ENCODE data around the gene KCNE4. TPM values are rescaled to one million over a fixed set of nuclear protein-coding genes. Genes with fewer than 3 reads are reported as not detected.

The KCNE4 gene
- total RNA-seq, 1 experiment from 2014 or later = not detected

DNA sequence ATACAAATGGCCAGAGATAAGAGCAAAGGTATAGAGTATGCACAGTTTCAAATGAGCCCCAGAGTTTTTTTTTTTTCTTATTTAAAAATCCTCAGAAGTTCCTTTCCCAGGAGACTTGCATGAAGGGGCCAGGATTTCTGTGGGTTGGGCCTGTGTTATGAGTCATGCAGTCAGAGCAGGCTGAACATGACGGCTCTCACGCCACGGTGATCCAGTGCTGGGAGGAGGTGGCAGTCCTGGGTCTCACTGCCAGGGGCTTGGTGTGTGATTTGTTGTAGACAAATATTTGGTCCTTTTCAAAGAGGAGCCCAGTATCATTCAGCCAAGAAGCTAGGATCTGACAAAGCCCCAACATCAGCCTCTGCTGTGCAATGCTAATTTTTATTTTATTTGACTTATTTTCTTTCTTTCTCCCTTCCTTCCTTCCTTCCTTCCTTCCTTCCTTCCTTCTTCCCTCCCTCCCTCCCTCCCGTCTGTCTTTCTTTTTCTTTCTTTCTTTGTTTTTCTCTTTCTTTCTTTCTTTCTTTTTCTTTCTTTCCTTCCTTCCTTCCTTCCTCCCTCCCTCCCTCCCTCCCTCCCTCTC lies 10.4 kb upstream of the KCNE4 start:
- H3K4me1 Mint-ChIP-seq (ENCODE audit: low read depth, unreplicated experiment) = peaks cover 44% of the 10 kb centered on the region
- no peaks in the 10 kb centered on the region for H3K27me3 Mint-ChIP-seq (ENCODE audit: unreplicated experiment)
- H3K36me3 Mint-ChIP-seq (ENCODE audit: insufficient read depth, unreplicated experiment) = peaks cover 6% of the 10 kb centered on the region
- peaks cover 2% of the 10 kb centered on the region for H3K9me3 Mint-ChIP-seq (ENCODE audit: low read depth, unreplicated experiment)
- TF ChIP-seq, protein P1, sequence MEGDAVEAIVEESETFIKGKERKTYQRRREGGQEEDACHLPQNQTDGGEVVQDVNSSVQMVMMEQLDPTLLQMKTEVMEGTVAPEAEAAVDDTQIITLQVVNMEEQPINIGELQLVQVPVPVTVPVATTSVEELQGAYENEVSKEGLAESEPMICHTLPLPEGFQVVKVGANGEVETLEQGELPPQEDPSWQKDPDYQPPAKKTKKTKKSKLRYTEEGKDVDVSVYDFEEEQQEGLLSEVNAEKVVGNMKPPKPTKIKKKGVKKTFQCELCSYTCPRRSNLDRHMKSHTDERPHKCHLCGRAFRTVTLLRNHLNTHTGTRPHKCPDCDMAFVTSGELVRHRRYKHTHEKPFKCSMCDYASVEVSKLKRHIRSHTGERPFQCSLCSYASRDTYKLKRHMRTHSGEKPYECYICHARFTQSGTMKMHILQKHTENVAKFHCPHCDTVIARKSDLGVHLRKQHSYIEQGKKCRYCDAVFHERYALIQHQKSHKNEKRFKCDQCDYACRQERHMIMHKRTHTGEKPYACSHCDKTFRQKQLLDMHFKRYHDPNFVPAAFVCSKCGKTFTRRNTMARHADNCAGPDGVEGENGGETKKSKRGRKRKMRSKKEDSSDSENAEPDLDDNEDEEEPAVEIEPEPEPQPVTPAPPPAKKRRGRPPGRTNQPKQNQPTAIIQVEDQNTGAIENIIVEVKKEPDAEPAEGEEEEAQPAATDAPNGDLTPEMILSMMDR (IDR thresholded peaks at IDR 0.05; ENCODE audit: unreplicated experiment) = no peak
- H3K27ac Mint-ChIP-seq (ENCODE audit: unreplicated experiment) = peak overlapping the region; percentile 91
- peak; percentile 82 for DNase-seq
- peak overlapping the region; percentile 0 for H3K4me3 Mint-ChIP-seq (ENCODE audit: low read depth, unreplicated experiment)
- BruUV-seq (replicated peaks) = no TSS peak
- CTCF ChIA-PET = no interaction called here
- intact Hi-C loops (cut with micrococcal nuclease; ENCODE audit: unreplicated experiment) = loop anchor here (5.0 kb wide), 1 partner anchor 64 kb away; no protein-coding TSS in a partner anchor

DNA sequence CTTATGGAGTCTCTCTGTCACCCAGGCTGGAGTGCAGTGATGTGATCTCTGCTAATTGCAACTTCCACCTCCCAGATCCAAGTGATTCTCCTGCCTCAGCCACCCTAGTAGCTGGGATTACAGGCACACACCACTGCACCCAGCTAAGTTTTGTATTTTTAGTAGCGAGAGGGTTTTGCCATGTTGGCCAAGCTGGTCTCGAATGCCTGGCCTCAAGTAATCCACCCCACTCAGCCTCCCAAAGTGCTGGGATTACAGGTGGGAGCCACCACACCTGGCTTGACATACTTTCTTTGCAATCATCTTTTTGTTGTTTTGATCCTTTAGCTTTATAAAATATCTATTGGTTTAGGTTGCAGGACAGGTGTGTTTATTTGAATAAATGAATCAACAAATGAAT lies 9.7 kb upstream of the KCNE4 start:
- Mint-ChIP-seq H3K4me1 (ENCODE audit: low read depth, unreplicated experiment) (peaks cover 40% of the 10 kb centered on the region), H3K4me3 (ENCODE audit: low read depth, unreplicated experiment) (peak overlapping the region; percentile 0), H3K27me3 (ENCODE audit: unreplicated experiment) (no peaks in the 10 kb centered on the region), H3K27ac (ENCODE audit: unreplicated experiment) (peak overlapping the region; percentile 91), H3K9me3 (ENCODE audit: low read depth, unreplicated experiment) (peaks cover 2% of the 10 kb centered on the region), H3K36me3 (ENCODE audit: insufficient read depth, unreplicated experiment) (no peaks in the 10 kb centered on the region)
- no peak for DNase-seq
- intact Hi-C loops (cut with micrococcal nuclease; ENCODE audit: unreplicated experiment) = loop anchor here (5.0 kb wide), 1 partner anchor 65 kb away; no protein-coding TSS in a partner anchor
- TF ChIP-seq, protein P1 (IDR thresholded peaks at IDR 0.05; ENCODE audit: unreplicated experiment) = no peak
- BruUV-seq (replicated peaks) = no TSS peak
- CTCF ChIA-PET = interaction anchor here (0.7 kb wide), 1 partner anchor 884 kb away, joined by 6 read pairs; no protein-coding TSS in a partner anchor

GRCh38 chr2:223042704-223043118 lies 9.3 kb upstream of the KCNE4 start:
- no peak for DNase-seq
- BruUV-seq (replicated peaks) = no TSS peak
- no peaks in the 10 kb centered on the region for H3K36me3 Mint-ChIP-seq (ENCODE audit: insufficient read depth, unreplicated experiment)

DNA sequence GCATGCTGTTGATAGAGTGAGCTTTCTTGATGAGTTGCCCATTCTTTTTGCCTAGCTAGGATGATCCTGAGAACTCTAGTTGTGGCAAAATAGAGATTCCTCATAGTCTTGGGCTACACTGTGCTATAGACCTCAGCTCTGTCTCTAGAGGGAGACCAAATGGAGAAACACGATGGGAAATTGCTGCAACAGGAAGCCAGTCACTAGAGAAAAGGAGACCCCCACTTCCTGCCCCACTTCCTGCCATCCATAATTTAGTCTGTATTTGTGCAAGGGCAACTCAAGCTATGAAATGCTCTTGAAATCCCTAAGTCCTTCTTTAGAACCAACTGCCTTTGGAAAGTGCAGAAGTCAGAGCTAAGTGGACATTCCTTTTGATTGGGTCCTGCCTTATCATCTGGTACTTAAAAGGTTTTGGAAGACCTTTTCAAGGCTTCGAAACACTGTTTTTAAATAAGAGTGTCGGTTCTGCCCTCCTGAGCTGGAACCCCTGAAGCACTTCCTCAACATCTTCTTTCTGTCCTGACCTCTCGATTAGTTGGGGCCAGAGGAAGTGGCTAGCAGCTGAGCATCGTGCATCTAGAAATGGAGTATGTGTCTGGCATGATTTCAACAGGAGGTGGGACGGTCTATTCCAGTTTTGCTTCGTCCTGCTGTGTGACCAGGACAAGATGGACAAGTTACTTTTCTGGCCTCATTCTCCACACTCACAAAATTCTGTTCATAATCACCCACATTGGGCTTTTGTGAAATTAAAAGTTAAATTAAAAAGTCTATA lies 8.6 kb upstream of the KCNE4 start:
- Mint-ChIP-seq H3K27ac (ENCODE audit: unreplicated experiment) (peak overlapping the region; percentile 91), H3K9me3 (ENCODE audit: low read depth, unreplicated experiment) (peaks cover 2% of the 10 kb centered on the region), H3K4me3 (ENCODE audit: low read depth, unreplicated experiment) (no peak overlapping the region), H3K36me3 (ENCODE audit: insufficient read depth, unreplicated experiment) (no peaks in the 10 kb centered on the region), H3K27me3 (ENCODE audit: unreplicated experiment) (no peaks in the 10 kb centered on the region), H3K4me1 (ENCODE audit: low read depth, unreplicated experiment) (peaks cover 39% of the 10 kb centered on the region)
- no TSS peak for BruUV-seq (replicated peaks)
- no peak for DNase-seq
- intact Hi-C loops (cut with micrococcal nuclease; ENCODE audit: unreplicated experiment) = loop anchor here (5.0 kb wide), 1 partner anchor 66 kb away; no protein-coding TSS in a partner anchor
- TF ChIP-seq, protein P1 (IDR thresholded peaks at IDR 0.05; ENCODE audit: unreplicated experiment) = no peak
- CTCF ChIA-PET = no interaction called here

More at GRCh38 chr2:223042704-223043118, 9.3 kb upstream of the KCNE4 start:
- TF ChIP-seq, protein P1 (IDR thresholded peaks at IDR 0.05; ENCODE audit: unreplicated experiment) = no peak
- no peak overlapping the region for H3K4me3 Mint-ChIP-seq (ENCODE audit: low read depth, unreplicated experiment)
- intact Hi-C loops (cut with micrococcal nuclease; ENCODE audit: unreplicated experiment) = loop anchor here (5.0 kb wide), 1 partner anchor 65 kb away; no protein-coding TSS in a partner anchor
- no peaks in the 10 kb centered on the region for H3K27me3 Mint-ChIP-seq (ENCODE audit: unreplicated experiment)
- H3K27ac Mint-ChIP-seq (ENCODE audit: unreplicated experiment) = peak overlapping the region; percentile 91
- CTCF ChIA-PET = interaction anchor here (0.7 kb wide), 1 partner anchor 884 kb away, joined by 6 read pairs; no protein-coding TSS in a partner anchor
- peaks cover 2% of the 10 kb centered on the region for H3K9me3 Mint-ChIP-seq (ENCODE audit: low read depth, unreplicated experiment)
- peaks cover 39% of the 10 kb centered on the region for H3K4me1 Mint-ChIP-seq (ENCODE audit: low read depth, unreplicated experiment)

Measured in Calu3 (cell line).